Fibroblast of skin of right biceps (primary cell): ENCODE measurements around the gene PLA2G6.
"Not testable (repeated sequence)": the region's sequence is repeated elsewhere in the genome, so short reads cannot be mapped to it uniquely, and the experiment has no call there.

Experiments
- DNase-seq: peaks from one replicate; pipeline ENCODE4 v3.0.0-alpha.2; 2013

PLA2G6 gene

GRCh38 chr22:38126928-38127668 lies 54.5 kb downstream of the PLA2G6 start:
- DNase-seq, result no peak

- no peak for DNase-seq
These were observed 55.9 kb downstream of the PLA2G6 start for GRCh38 chr22:38125751-38126201.

- no peak for DNase-seq
These were observed 56.5 kb downstream of the PLA2G6 start for GRCh38 chr22:38125038-38125610.

GRCh38 chr22:38124236-38124974 lies 57.2 kb downstream of the PLA2G6 start:
- no peak for DNase-seq

- no peak for DNase-seq
These were observed 59.0 kb downstream of the PLA2G6 start for GRCh38 chr22:38122616-38123015.

GRCh38 chr22:38120359-38121110 lies 61.1 kb downstream of the PLA2G6 start:
- no peak for DNase-seq

GRCh38 chr22:38118747-38119146 lies 62.9 kb downstream of the PLA2G6 start:
- DNase-seq, result not testable (repeated sequence)

- no peak for DNase-seq
These were observed 63.4 kb downstream of the PLA2G6 start for GRCh38 chr22:38118182-38118581.

- DNase-seq, result not testable (repeated sequence)
These were observed 64.1 kb downstream of the PLA2G6 start for GRCh38 chr22:38117556-38117955.

- no peak for DNase-seq
These were observed 66.0 kb downstream of the PLA2G6 start for GRCh38 chr22:38115423-38116205.

- peak; percentile 75 for DNase-seq
These were observed 66.9 kb downstream of the PLA2G6 start for GRCh38 chr22:38114484-38115398.

GRCh38 chr22:38112381-38112780 lies 69.2 kb downstream of the PLA2G6 start:
- DNase-seq, result no peak

- DNase-seq, result no peak
These were observed 69.7 kb downstream of the PLA2G6 start for GRCh38 chr22:38111925-38112355.

GRCh38 chr22:38110863-38111852 lies 70.5 kb downstream of the PLA2G6 start:
- no peak for DNase-seq

GRCh38 chr22:38110008-38110862 lies 71.4 kb downstream of the PLA2G6 start, which contains the start of gene BAIAP2L2:
BAIAP2L2 (minus strand) TSS chr22:38110684; CDS start chr22:38110525, 159 bp downstream.
- DNase-seq, result no peak

- DNase-seq, result no peak
These were observed 72.1 kb downstream of the PLA2G6 start for GRCh38 chr22:38109371-38110001.

- DNase-seq, result no peak
These were observed 72.9 kb downstream of the PLA2G6 start for GRCh38 chr22:38108561-38109319.
